Midbrain (tissue), 1 donor: ENCODE results near the gene TTC34.
A peak's percentile ranks its signal among the peaks of the same experiment; 100 is the strongest.

Experiments
- DNase-seq: peaks from one replicate; lab custom pipeline; 2025; lab: John Stamatoyannopoulos, UW

Gene TTC34

GRCh38 chr1:2828586-2829250 is 27.2 kb upstream of the TTC34 start:
- no peak for DNase-seq

GRCh38 chr1:2826736-2827292 is 25.3 kb upstream of the TTC34 start:
- no peak for DNase-seq

- no peak for DNase-seq
These were observed 24.8 kb upstream of the TTC34 start for GRCh38 chr1:2826316-2826715.

GRCh38 chr1:2825487-2826189 is 24.1 kb upstream of the TTC34 start:
- no peak for DNase-seq

- no peak for DNase-seq
These were observed 23.5 kb upstream of the TTC34 start for GRCh38 chr1:2824999-2825398.

- no peak for DNase-seq
These were observed 22.6 kb upstream of the TTC34 start for GRCh38 chr1:2823921-2824610.

- no peak for DNase-seq
These were observed 21.2 kb upstream of the TTC34 start for GRCh38 chr1:2822621-2823145.

- DNase-seq, result peak; percentile 29
These were observed 20.6 kb upstream of the TTC34 start for GRCh38 chr1:2821966-2822620.

- DNase-seq, result no peak
These were observed 20.0 kb upstream of the TTC34 start for GRCh38 chr1:2821373-2821955.

GRCh38 chr1:2820731-2821372 is 19.4 kb upstream of the TTC34 start:
- DNase-seq, result no peak

- no peak for DNase-seq
These were observed 18.6 kb upstream of the TTC34 start for GRCh38 chr1:2819831-2820730.

GRCh38 chr1:2819429-2819828 is 17.9 kb upstream of the TTC34 start:
- no peak for DNase-seq

- no peak for DNase-seq
These were observed 16.5 kb upstream of the TTC34 start for GRCh38 chr1:2817784-2818564.

- no peak for DNase-seq
These were observed 15.3 kb upstream of the TTC34 start for GRCh38 chr1:2816786-2817185.

GRCh38 chr1:2815551-2815950 is 14.1 kb upstream of the TTC34 start:
- no peak for DNase-seq

GRCh38 chr1:2814511-2815075 is 13.1 kb upstream of the TTC34 start:
- DNase-seq, result no peak

- DNase-seq, result no peak
These were observed 11.6 kb upstream of the TTC34 start for GRCh38 chr1:2812939-2813653.

GRCh38 chr1:2812136-2812535 is 10.6 kb upstream of the TTC34 start:
- no peak for DNase-seq
